GM12891 (cell line): ENCODE results near the gene PLSCR2.

Experiments
- PAX5 ChIP-seq: IDR thresholded peaks from 2 replicates; pipeline ENCODE4 v1.6.1; 2011; ENCODE audit warnings: low read length, moderate library complexity, mild to moderate bottlenecking; ENCODE audit not compliant: insufficient read depth, severe bottlenecking
- POLR2A ChIP-seq: IDR thresholded peaks from 2 replicates; pipeline ENCODE4 v1.6.1; 2011; ENCODE audit warnings: low read depth, low read length, control low read depth
- POLR2AphosphoS5 ChIP-seq: IDR thresholded peaks from 2 replicates; pipeline ENCODE4 v1.6.1; 2011; ENCODE audit warnings: low read depth, low read length, control low read depth
- POU2F2 ChIP-seq: IDR thresholded peaks from 2 replicates; pipeline ENCODE4 v1.6.1; 2011; ENCODE audit warnings: low read depth, mild to moderate bottlenecking, control low read depth, low read length, moderate library complexity
- SPI1 ChIP-seq: IDR thresholded peaks from 2 replicates; pipeline ENCODE4 v1.6.1; 2011; ENCODE audit warnings: low read depth, low read length, control low read depth
- TAF1 ChIP-seq: IDR thresholded peaks from 2 replicates; pipeline ENCODE4 v1.6.1; 2011; ENCODE audit warnings: low read depth, low read length, control low read depth

DNA sequence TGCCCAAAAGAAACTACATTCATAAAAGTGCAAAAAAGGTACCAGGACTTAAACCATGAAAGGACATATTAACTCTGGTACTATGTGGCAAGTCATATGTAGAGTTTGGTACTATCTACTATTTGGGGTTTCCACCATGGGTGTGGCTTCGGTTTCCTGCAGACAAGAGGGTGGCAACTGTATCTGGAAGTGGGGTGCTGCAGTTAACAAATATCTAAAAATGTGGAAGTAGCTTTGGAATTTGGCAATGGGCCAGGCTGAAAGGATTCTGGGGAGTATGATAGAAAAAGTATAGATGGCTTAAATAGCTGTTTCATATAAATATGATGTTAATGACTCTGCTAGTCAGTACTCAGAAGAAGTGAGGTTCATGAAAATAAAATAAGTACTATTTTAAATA lies 44.0 kb downstream of the PLSCR2 start:
- TF ChIP-seq POU2F2 (no peak), POLR2AphosphoS5 (no peak), POLR2A (no peak), TAF1 (no peak), SPI1 (no peak), PAX5 (no peak)
